LNCAP (cell line): ENCODE data around the gene TTLL12.
A peak's percentile ranks its signal among the peaks of the same experiment; 100 is the strongest.

Experiments used
- TF ChIP-seq, protein P1 (sequence below): fragments of 450-650 bp; IDR thresholded peaks from 2 replicates; pipeline ENCODE4 v1.5.1; 2017; ENCODE audit warnings: mild to moderate bottlenecking

TTLL12 gene

DNA sequence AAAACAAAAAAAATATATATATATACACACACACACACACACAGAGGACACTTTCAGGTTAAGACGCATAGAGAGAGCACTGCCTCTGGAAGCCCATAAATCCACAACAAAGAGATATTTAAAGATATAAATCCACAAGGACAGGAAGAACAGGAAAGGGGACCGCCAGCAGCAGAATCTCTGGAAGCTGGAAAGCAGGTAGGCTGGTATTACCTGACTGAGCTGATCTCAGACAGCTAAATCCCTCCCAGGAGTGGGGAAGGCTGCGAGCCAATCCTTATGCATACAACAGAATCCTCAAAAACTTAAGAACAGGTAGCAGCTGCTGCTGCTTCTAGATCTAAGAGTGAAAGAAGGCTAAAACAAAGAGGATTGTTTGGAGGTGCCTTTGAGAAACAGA lies 42.0 kb downstream of the TTLL12 start:
- TF ChIP-seq, protein P1, sequence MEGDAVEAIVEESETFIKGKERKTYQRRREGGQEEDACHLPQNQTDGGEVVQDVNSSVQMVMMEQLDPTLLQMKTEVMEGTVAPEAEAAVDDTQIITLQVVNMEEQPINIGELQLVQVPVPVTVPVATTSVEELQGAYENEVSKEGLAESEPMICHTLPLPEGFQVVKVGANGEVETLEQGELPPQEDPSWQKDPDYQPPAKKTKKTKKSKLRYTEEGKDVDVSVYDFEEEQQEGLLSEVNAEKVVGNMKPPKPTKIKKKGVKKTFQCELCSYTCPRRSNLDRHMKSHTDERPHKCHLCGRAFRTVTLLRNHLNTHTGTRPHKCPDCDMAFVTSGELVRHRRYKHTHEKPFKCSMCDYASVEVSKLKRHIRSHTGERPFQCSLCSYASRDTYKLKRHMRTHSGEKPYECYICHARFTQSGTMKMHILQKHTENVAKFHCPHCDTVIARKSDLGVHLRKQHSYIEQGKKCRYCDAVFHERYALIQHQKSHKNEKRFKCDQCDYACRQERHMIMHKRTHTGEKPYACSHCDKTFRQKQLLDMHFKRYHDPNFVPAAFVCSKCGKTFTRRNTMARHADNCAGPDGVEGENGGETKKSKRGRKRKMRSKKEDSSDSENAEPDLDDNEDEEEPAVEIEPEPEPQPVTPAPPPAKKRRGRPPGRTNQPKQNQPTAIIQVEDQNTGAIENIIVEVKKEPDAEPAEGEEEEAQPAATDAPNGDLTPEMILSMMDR = no peak

DNA sequence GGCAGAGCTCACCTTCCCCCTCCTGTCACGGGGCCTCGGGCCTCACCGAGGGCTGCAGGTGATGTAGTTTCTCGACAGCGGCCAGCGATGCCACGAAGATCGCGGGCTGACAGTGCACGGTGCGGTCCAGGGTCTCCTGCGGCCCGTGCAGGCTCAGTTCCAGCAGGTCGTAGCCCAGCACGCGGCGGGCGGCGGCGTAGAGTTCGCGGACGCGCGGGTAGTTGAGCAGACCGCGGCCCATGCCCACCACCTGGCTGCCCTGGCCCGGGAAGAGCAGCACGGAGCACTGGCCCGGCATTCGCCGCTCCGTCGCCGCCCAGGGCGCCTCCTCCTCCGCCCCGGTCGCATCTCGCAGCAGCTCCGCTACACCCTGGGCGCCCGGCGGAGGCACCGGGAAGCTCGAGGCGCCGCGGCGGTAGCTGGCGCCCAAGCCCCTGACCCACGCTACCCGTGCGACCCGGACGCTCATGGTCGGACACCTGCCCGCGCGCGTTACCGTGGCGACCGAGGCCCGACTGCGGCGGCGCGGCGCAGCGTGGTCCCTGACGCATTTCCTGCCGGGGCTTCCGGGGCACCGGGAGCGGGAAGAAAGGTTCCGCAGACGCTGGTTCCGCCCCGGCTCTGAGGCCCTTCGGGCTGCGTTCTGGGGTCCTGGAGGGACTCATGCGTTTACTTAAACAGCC lies 43.9 kb downstream of the TTLL12 start, which contains the start of gene MCAT:
Gene MCAT (minus strand): TSS at position 519 of the 683 bp plus-strand sequence. CDS start 50 bp downstream, at position 469.
- TF ChIP-seq, protein P1 = no peak

DNA sequence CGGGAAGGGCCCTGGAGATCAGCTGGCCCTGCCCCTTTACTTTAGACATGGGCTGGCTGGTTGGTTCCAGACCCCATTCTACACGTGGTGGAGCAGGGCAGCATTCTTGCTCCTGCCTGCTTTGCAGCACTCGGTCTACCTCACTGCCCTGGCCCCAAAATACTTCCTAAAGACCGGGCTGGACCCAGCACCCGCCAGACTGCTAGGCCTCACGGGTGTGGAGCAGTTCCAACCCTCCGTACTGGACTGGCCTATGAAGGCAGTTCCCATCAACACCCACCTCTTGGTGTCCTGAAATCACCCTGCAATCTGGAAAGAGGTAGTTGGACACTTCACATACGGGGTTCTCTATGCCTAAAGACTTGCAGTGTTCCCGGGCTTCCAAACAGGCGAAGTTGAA lies 50.1 kb downstream of the TTLL12 start:
- TF ChIP-seq, protein P1 = no peak

DNA sequence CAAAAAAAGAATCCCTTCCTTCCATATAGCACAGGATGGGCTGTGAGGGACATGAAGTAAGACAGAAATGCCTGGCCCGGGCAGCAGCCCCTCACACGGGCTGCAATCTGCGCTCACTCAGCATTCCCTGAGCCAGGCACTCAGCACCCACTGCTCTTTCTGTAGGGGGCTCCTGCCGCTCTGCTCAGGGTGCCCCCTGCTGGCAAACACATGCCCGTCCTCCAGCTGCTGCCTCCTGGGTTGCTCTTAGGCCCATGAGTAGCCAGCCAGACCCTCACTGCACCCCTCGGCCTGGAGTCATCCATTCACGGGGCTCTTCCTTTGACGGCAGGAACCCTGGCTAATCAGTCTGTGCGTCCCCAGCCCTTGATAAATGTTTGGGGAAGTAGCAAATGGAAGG lies 50.7 kb downstream of the TTLL12 start:
- TF ChIP-seq, protein P1 = peak; percentile 63

DNA sequence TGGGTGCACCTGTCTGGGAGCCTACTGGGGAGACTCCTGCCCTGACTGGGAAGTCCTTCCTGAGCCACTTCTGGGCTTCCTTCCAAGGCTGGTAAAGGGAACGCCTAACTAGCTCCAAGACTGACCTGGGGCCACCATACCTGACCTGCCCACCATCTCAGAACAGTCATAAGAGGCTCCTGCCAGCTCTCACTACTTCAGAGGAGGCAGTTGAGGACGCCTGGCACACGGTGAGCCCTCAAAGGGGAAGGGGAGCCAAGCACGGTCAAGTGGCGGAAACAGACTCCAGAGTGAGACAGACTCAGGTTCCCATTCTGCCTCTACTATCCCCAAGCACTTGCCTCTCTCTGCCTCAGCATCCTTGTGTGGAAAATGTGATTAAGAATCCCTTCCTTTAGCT lies 51.4 kb downstream of the TTLL12 start:
- TF ChIP-seq, protein P1 = no peak

DNA sequence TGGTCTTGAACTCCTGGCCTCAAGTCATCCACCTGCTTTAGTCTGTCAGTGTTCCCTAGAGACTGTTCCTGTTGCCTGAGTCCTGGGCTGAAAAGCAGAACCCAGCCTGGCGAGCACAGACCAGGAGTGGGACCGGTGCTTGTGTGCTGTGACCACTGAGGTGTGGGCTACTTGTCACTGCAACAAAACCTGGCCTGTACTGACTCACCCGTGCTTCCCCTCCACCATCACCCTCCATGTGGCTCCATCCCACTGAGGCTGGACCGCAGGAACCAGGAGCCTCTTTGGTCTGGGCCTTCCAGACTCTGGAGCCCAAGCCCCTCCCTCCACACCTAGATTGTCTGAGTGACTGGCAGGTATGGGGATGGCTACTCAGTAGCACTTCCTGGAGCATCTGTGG lies 52.4 kb downstream of the TTLL12 start:
- TF ChIP-seq, protein P1 = no peak

DNA sequence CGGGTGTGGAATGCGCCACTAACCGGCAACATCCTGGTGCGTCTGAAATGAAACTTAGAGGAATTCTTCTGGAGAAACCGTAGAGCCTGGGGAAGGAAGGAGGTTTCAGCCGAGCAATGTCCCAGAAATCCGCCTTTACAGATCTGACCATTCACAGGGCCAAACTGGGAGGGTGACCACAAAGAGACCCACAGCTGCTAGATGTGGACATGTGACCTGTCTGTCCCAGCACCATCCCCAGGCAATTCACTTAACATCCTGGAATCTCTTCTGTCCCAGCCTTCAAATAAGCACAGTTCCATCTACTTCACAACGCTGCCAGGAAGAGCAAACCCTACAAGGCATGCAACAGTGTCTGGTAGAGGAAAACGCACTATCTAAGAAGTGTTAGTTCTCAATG lies 53.5 kb downstream of the TTLL12 start:
- TF ChIP-seq, protein P1 = no peak
